Lower lobe of right lung (tissue), 2 donors: ENCODE data around the gene HUS1. TPM values are rescaled to one million over a fixed set of nuclear protein-coding genes. Genes with fewer than 3 reads are reported as not detected.
A peak's percentile ranks its signal among the peaks of the same experiment; 100 is the strongest.

ENCODE experiments used
- ATAC-seq, 2 donors: fragments of 200-7000 bp; cut with Tn5 transposase; one replicate each; pipeline ENCODE4 v1.9.1; 2020 to 2022; ENCODE audit warnings: mild to moderate bottlenecking in 2 of 2, moderate library complexity in 2 of 2
- DNase-seq: peaks from one replicate; pipeline ENCODE4 v3.0.0-alpha.2; 2020
- H3K27ac ChIP-seq: fragments of 200-600 bp; one replicate; pipeline ENCODE4 v1.8.0; 2022
- H3K27me3 ChIP-seq: fragments of 200-600 bp; one replicate; pipeline ENCODE4 v1.8.0; 2022; ENCODE audit warnings: low read depth
- H3K36me3 ChIP-seq: fragments of 200-600 bp; one replicate; pipeline ENCODE4 v1.8.0; 2022; ENCODE audit warnings: mild to moderate bottlenecking
- H3K4me1 ChIP-seq: fragments of 200-600 bp; one replicate; pipeline ENCODE4 v1.8.0; 2022
- H3K4me3 ChIP-seq: fragments of 200-600 bp; one replicate; pipeline ENCODE4 v1.8.0; 2022; ENCODE audit warnings: mild to moderate bottlenecking
- H3K9me3 ChIP-seq: fragments of 200-600 bp; one replicate; pipeline ENCODE4 v1.8.0; 2022
- CTCF ChIP-seq: fragments of 200-600 bp; IDR thresholded peaks from one replicate; pipeline ENCODE4 v1.8.0; 2022; ENCODE audit warnings: antibody characterized with exemption, mild to moderate bottlenecking
- intact Hi-C: fragments of 100-400 bp; cut with DNase I; formaldehyde crosslinking; loops from one replicate; pipeline ENCODE4 v1.11.0; 2022
- total RNA-seq: library from RNA; stranded (reverse); fragmentation: NEBNext Ultra II Directional; extraction: Animal tissue kit (Norgen Biotek cat#: 25700); gene quantifications from one replicate; pipeline ENCODE4 v1.2.1, GENCODE V29; 2021
- donor health status: DM: no; HTN: yes; CAD: no; lungs with severe emphysema.

The HUS1 gene
- total RNA-seq, 1 donor from 2014 or later: 39.2 TPM

- no peak for TF ChIP-seq CTCF
- Histone ChIP-seq H3K4me3 (no peak overlapping the region), H3K27ac (peak overlapping the region; percentile 57), H3K4me1 (peaks cover 31% of the 10 kb centered on the region), H3K9me3 (no peaks in the 10 kb centered on the region), H3K27me3 (no peaks in the 10 kb centered on the region), H3K36me3 (no peaks in the 10 kb centered on the region)
- intact Hi-C loops: no loop called here
- DNase-seq (no peak), ATAC-seq (peak; percentile 39 to 59)
Observed at GRCh38 chr7:47940088-47941013, 39.1 kb downstream of the HUS1 start.

- H3K9me3 ChIP-seq: no peaks in the 10 kb centered on the region
- peaks cover 27% of the 10 kb centered on the region for H3K4me1 ChIP-seq
- intact Hi-C loops: no loop called here
- DNase-seq (no peak), ATAC-seq (no peak)
- no peak overlapping the region for H3K4me3 ChIP-seq
- no peaks in the 10 kb centered on the region for H3K27me3 ChIP-seq
- no peaks in the 10 kb centered on the region for H3K36me3 ChIP-seq
- no peak for TF ChIP-seq CTCF
- H3K27ac ChIP-seq: peak overlapping the region; percentile 57
Observed at GRCh38 chr7:47939425-47940036, 39.9 kb downstream of the HUS1 start.

- Histone ChIP-seq H3K27me3 (no peaks in the 10 kb centered on the region), H3K9me3 (no peaks in the 10 kb centered on the region), H3K27ac (no peak overlapping the region), H3K4me3 (no peak overlapping the region), H3K4me1 (peaks cover 26% of the 10 kb centered on the region), H3K36me3 (no peaks in the 10 kb centered on the region)
- intact Hi-C loops: no loop called here
- no peak for ATAC-seq
- no peak for TF ChIP-seq CTCF
- no peak for DNase-seq
Observed at GRCh38 chr7:47938574-47939165, 40.7 kb downstream of the HUS1 start.

GRCh38 chr7:47937711-47938573 is 41.5 kb downstream of the HUS1 start:
- Histone ChIP-seq H3K27me3 (no peaks in the 10 kb centered on the region), H3K4me1 (peaks cover 26% of the 10 kb centered on the region), H3K9me3 (no peaks in the 10 kb centered on the region), H3K4me3 (no peak overlapping the region), H3K36me3 (no peaks in the 10 kb centered on the region), H3K27ac (no peak overlapping the region)
- ATAC-seq (no peak), DNase-seq (no peak)
- TF ChIP-seq CTCF: no peak
- intact Hi-C loops: no loop called here
